GM06990 (cell line): Measurements from ENCODE around the gene TP53BP1.

ENCODE experiments used
- DNase-seq: peaks from one replicate; pipeline ENCODE4 v3.0.0-alpha.2; 2011; ENCODE audit not compliant: insufficient read length; ENCODE audit errors: extremely low read depth
- H3K27me3 ChIP-seq: replicated peaks from 2 replicates; pipeline ENCODE4 v1.6.0; 2011; ENCODE audit warnings: low read length; ENCODE audit not compliant: control insufficient read depth, insufficient read depth
- H3K36me3 ChIP-seq: 2 replicates; pipeline ENCODE4 v1.5.1; 2011; ENCODE audit warnings: low read length; ENCODE audit not compliant: control insufficient read depth, insufficient read depth
- H3K4me3 ChIP-seq: replicated peaks from 2 replicates; pipeline ENCODE4 v1.5.1; 2011; ENCODE audit warnings: low read depth, mild to moderate bottlenecking, control low read depth, low read length
- TF ChIP-seq, protein P1 (sequence below): IDR thresholded peaks from 2 replicates; pipeline ENCODE4 v1.5.1; 2011; ENCODE audit warnings: low read length, control low read depth, mild to moderate bottlenecking, inconsistent platforms; ENCODE audit not compliant: insufficient read depth, poor library complexity, severe bottlenecking

Gene TP53BP1

DNA sequence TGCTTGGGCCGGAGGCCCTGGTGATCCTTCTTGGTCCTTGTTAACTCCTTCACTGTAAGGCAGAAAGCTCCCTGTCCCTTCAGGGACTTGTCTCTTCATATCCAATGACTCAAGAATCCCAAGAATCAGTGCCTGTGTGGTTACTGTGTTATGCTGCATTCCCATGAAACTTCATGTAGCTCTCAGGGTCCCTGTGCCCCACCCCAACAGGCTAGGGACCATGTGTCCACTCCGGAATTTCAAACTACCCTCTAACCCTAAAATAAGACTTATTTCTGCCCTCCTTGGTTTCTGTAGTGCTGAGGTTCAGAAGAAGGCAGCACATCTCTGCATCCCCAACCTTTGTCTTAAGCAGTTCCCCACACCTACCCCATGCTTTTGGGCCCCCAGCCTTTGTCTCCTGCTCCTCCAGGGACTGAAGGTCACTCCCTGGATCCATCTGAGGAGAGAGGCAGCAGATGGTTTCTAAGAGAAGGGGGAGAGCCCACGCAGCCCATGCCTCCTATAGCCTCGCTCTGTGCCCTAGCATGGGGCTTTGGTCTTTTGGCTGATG lies 23.9 kb upstream of the TP53BP1 start:
- no peak overlapping the region for H3K4me3 ChIP-seq
- DNase-seq: no peak
- H3K27me3 ChIP-seq: no peaks in the 10 kb centered on the region; the same call in 1 of the 2 replicates
- TF ChIP-seq, protein P1, sequence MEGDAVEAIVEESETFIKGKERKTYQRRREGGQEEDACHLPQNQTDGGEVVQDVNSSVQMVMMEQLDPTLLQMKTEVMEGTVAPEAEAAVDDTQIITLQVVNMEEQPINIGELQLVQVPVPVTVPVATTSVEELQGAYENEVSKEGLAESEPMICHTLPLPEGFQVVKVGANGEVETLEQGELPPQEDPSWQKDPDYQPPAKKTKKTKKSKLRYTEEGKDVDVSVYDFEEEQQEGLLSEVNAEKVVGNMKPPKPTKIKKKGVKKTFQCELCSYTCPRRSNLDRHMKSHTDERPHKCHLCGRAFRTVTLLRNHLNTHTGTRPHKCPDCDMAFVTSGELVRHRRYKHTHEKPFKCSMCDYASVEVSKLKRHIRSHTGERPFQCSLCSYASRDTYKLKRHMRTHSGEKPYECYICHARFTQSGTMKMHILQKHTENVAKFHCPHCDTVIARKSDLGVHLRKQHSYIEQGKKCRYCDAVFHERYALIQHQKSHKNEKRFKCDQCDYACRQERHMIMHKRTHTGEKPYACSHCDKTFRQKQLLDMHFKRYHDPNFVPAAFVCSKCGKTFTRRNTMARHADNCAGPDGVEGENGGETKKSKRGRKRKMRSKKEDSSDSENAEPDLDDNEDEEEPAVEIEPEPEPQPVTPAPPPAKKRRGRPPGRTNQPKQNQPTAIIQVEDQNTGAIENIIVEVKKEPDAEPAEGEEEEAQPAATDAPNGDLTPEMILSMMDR: no peak
- H3K36me3 ChIP-seq: no peaks in the 10 kb centered on the region

DNA sequence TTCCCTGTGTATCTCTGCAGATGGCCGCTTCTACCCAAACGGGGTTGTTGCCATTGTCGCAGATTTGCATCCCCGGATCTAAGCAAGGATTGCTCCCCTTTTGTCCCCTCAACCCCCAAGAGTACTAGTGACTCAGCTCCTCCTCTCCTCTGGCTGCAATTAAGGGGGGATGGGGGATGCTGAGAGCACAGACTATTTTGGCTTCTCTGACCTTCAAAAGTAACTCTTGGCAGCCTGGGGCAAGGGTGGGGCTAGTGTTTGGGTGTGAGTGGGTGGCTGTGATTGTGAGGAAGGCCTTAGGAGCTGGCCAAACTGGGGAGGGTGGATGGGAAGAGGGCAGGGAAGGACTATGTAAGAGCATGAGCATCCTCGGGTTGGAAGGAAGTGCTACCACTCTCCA lies 23.2 kb upstream of the TP53BP1 start:
- TF ChIP-seq, protein P1: no peak
- no peak overlapping the region for H3K4me3 ChIP-seq
- H3K36me3 ChIP-seq: no peaks in the 10 kb centered on the region
- no peak for DNase-seq
- H3K27me3 ChIP-seq: no peaks in the 10 kb centered on the region; the same call in 1 of the 2 replicates

DNA sequence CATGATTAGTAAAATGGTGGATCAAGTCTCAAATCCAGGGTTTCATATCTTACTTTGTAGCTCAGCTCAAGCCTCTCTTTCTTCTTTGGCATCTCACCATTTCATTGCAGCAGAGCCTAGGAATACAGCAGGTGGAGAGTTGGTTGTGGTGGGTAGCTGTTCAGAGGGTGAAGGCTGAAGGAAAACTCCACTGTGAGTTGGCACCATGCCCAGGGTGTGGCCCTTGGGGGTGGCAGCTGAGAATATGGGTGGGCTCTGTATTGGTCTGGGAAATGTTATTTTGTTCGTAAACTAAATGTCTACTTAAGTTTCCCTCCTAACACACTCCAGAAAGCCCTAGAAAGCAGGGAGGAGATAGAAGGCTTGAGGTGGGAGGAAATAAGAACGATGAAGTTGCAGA lies 22.8 kb upstream of the TP53BP1 start:
- DNase-seq: no peak
- Histone ChIP-seq H3K4me3 (no peak overlapping the region), H3K27me3 (no peaks in the 10 kb centered on the region; the same call in 1 of the 2 replicates), H3K36me3 (no peaks in the 10 kb centered on the region)
- TF ChIP-seq, protein P1: no peak

DNA sequence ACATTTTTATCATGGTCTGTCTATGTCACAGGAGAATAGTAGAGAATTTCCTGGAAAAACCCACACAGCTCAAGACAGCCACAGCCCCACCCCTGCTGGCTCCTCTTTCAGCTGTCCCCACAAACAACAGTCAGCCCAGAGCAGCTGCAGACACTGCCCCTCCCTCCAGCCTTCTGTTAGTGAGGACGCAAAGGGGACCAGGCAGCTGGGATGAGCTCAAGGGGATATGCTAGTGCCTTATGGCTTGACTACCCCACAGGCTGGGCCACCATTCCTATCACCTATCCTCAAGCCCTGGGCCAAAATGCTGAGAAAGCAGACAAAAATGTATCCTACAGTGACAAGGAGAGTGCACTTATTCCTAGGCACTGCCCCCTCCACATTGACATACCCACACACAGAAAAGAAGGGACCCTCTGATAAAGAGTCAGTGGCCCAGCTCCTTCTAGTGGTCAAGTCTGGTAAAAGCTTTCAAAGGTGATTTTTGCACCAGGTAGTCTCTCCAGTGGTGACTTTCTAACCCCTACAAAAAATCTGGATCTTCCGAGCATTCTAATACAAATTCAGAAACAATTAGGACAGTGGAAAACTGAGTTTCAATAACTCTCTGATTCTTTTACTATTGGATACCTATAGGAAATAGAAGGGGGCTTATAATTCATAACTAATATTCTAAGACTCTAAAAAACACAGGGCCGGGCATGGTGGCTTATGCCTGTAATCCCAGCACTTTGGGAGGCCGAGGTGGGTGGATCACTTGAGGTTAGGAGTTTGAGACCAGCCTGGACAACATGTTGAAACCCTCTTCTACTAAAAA lies 21.5 kb upstream of the TP53BP1 start:
- TF ChIP-seq, protein P1: peak; percentile 66
- DNase-seq: no peak
- no peaks in the 10 kb centered on the region for H3K36me3 ChIP-seq
- no peaks in the 10 kb centered on the region; the same call in 1 of the 2 replicates for H3K27me3 ChIP-seq
- H3K4me3 ChIP-seq: no peak overlapping the region

DNA sequence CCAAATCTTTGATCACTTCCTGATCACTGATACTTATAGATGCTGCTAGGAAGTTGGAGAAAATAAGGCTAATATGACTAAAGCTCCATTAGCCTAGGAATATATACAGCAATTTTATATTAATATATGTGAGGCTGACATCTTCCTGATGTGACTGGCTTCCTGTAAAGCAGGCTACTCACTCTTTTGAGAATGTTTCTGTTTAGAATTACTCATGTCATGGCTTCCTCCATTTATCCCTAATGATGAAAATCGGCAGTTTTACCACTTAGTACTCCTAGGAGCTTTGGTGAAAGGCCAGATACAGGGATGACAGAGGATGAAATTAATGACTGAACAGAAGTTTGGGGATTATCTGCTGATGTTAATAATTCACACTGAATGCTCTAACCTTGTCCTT lies 20.6 kb upstream of the TP53BP1 start:
- no peak overlapping the region for H3K4me3 ChIP-seq
- DNase-seq: no peak
- no peaks in the 10 kb centered on the region for H3K36me3 ChIP-seq
- H3K27me3 ChIP-seq: no peaks in the 10 kb centered on the region; the same call in 1 of the 2 replicates
- TF ChIP-seq, protein P1: no peak
